GM08714 (cell line): ENCODE measurements around the gene CLEC14A.

Source experiments
- H3K4me3 ChIP-seq: fragments of 200-500 bp; sonication (Bioruptor generic); 2 replicates; pipeline ENCODE4 v1.5.1; 2014; ENCODE audit warnings: mild to moderate bottlenecking, low read length, inconsistent platforms
- ZNF274 ChIP-seq: IDR thresholded peaks from 2 replicates; pipeline ENCODE4 v1.6.1; 2012; ENCODE audit warnings: mild to moderate bottlenecking, low read depth, low read length

The CLEC14A gene

DNA sequence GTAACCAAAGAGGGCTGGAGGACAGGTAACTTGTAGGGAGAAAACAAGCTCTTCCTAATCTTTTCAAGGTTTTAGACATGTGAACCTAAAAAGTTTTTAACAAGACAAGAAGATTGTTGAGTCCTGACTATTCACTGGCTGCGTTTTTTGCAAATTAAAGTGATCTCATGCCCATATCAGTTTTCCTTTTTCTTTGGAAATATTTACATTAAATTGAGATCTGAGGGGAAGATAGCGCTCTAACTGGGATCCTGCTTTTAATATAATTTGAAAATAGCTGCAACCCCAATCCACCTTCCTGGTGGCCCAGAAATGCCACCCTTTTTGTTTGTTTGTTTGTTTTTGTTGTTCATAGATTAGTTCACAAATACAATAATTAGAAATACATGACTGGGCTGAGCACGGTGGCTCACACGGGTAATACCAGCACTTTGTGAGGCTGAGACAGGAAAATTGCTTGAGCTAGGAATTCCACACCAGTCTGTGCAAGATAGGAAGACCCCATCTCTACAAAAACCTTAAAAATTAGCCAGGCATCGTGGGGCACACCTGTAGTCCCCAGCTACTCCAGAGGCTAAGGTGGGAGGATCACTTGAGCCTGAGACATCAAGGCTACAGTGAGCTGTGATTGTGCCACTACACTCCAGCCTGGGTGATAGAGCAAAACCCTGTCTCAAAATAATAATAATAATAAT, 50.6 kb downstream of the CLEC14A start:
- TF ChIP-seq ZNF274, result no peak
- no peak overlapping the region for H3K4me3 ChIP-seq

DNA sequence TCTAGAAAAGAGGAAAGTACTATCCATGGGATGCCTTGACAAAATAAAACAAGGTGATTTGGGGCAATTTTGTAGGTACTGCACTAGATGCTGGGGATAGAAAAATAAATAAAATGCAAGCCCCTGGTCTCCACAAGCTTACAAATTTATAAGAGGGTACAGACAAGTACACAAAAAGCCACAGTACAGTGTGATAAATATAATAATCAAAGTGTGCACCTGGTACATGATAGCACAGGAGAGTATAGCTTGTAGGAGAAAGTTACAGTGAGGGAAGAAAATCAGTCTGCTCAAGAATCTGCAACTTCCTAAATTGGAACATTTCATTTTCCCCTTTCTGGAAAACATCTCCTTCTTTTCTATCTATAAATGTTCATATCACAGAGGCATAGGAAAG, 51.2 kb downstream of the CLEC14A start:
- no peak overlapping the region for H3K4me3 ChIP-seq
- TF ChIP-seq ZNF274, result no peak
